DOHH2 (cell line): ENCODE data around the gene LATS2.

Experiments
- CTCF ChIP-seq: fragments of 200-600 bp; sonication (generic); IDR thresholded peaks from one replicate; pipeline ENCODE4 v1.5.1; 2014; ENCODE audit warnings: antibody characterized with exemption, mild to moderate bottlenecking, low read depth, low read length; ENCODE audit not compliant: poor library complexity, severe bottlenecking
- EZH2phosphoT487 ChIP-seq: fragments of 200-600 bp; sonication (generic); IDR thresholded peaks from 2 replicates; pipeline ENCODE4 v1.6.1; 2017; ENCODE audit warnings: borderline replicate concordance, mild to moderate bottlenecking, antibody characterized with exemption, low read length, moderate library complexity, mixed read lengths

GRCh38 chr13:20972731-20973130, 88.7 kb downstream of the LATS2 start:
- TF ChIP-seq CTCF (no peak), EZH2phosphoT487 (no peak)
